Endothelial cell (in vitro differentiated cells): ENCODE results near the gene PHF21A. TPM values are rescaled to one million over a fixed set of nuclear protein-coding genes. Genes with fewer than 3 reads are reported as not detected.
A peak's percentile ranks its signal among the peaks of the same experiment; 100 is the strongest.

ENCODE experiments used
- DNase-seq: peaks from one replicate; pipeline ENCODE4 v3.0.0; 2021; ENCODE audit warnings: low spot score
- H3K27ac Mint-ChIP-seq: one replicate; pipeline ENCODE4 v1.8.0; 2021; ENCODE audit warnings: mixed read lengths, inconsistent platforms; ENCODE audit not compliant: unreplicated experiment
- H3K27me3 Mint-ChIP-seq: one replicate; pipeline ENCODE4 v1.8.0; 2021; ENCODE audit warnings: mild to moderate bottlenecking, moderate library complexity, mixed read lengths, inconsistent platforms; ENCODE audit not compliant: unreplicated experiment
- H3K36me3 Mint-ChIP-seq: one replicate; pipeline ENCODE4 v1.8.0; 2021; ENCODE audit warnings: mild to moderate bottlenecking, low read depth, mixed read lengths, inconsistent platforms; ENCODE audit not compliant: unreplicated experiment
- H3K4me1 Mint-ChIP-seq: one replicate; pipeline ENCODE4 v1.8.0; 2021; ENCODE audit warnings: mild to moderate bottlenecking, mixed read lengths, inconsistent platforms; ENCODE audit not compliant: unreplicated experiment
- H3K4me3 Mint-ChIP-seq: one replicate; pipeline ENCODE4 v1.8.0; 2021; ENCODE audit warnings: mild to moderate bottlenecking, mixed read lengths, inconsistent platforms; ENCODE audit not compliant: unreplicated experiment
- H3K9me3 Mint-ChIP-seq: one replicate; pipeline ENCODE4 v1.8.0; 2021; ENCODE audit warnings: mixed read lengths, inconsistent platforms; ENCODE audit not compliant: unreplicated experiment
- total RNA-seq: library from RNA; stranded (reverse); fragmentation: NEBNext Ultra II Directional; extraction: Animal tissue kit (Norgen Biotek cat#: 25700); gene quantifications from one replicate; pipeline ENCODE4 v1.2.1, GENCODE V29; 2021; ENCODE audit not compliant: unreplicated experiment
- TF ChIP-seq, protein P1 (sequence below): fragments of 200-600 bp; sonication (generic); IDR thresholded peaks from one replicate; pipeline ENCODE4 v1.5.0; 2021; ENCODE audit warnings: antibody characterized with exemption; ENCODE audit not compliant: unreplicated experiment

The PHF21A gene
- total RNA-seq, 1 donor from 2014 or later, result 52.8 TPM

DNA sequence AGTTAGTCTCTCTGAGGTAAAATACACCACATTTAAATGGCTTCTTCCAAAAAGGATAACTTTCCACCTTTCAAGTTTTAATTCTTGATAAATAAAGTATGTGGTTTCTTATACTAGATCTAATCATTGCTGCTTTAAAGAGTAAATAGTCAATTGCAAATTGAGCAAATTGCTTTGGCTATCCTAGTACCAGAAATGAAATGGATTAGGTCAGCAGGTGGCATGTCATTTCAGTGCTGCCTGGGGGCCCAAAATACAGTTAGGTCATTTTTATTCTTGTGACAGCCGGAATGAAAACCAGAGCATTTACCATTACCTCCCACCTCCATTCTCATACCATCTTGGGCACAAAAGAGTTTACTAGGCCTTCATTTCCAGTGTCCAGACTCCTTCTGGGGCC is 70.2 kb downstream of the PHF21A start:
- TF ChIP-seq, protein P1, sequence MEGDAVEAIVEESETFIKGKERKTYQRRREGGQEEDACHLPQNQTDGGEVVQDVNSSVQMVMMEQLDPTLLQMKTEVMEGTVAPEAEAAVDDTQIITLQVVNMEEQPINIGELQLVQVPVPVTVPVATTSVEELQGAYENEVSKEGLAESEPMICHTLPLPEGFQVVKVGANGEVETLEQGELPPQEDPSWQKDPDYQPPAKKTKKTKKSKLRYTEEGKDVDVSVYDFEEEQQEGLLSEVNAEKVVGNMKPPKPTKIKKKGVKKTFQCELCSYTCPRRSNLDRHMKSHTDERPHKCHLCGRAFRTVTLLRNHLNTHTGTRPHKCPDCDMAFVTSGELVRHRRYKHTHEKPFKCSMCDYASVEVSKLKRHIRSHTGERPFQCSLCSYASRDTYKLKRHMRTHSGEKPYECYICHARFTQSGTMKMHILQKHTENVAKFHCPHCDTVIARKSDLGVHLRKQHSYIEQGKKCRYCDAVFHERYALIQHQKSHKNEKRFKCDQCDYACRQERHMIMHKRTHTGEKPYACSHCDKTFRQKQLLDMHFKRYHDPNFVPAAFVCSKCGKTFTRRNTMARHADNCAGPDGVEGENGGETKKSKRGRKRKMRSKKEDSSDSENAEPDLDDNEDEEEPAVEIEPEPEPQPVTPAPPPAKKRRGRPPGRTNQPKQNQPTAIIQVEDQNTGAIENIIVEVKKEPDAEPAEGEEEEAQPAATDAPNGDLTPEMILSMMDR, result no peak
- Mint-ChIP-seq H3K27ac (no peak overlapping the region), H3K4me3 (no peak overlapping the region)

DNA sequence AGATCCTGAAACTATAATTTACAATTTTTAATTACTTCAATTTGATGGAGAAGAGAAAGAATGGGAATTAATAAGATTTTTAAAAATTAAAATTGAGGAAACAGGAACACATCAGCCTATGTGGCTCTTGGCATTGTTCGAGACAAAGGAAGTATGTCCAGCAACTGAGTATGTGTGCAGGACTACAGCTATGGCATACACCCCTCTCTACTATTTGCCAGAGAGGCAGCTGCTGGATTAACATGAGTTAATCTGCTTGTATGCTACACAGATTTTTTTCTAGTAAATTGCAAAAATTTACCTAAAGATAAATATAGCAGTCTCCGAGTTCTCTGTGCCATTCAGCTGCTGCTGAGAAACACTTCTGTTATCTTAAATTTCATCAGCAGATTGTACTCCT is 70.6 kb downstream of the PHF21A start:
- TF ChIP-seq, protein P1, result no peak
- Mint-ChIP-seq H3K4me3 (no peak overlapping the region), H3K27ac (no peak overlapping the region), H3K27me3 (no peaks in the 10 kb centered on the region), H3K4me1 (peaks cover 13% of the 10 kb centered on the region), H3K9me3 (no peaks in the 10 kb centered on the region), H3K36me3 (no peaks in the 10 kb centered on the region)
- no peak for DNase-seq

More for the DNA sequence above, 70.2 kb downstream of the PHF21A start:
- Mint-ChIP-seq H3K4me1 (peaks cover 13% of the 10 kb centered on the region), H3K9me3 (no peaks in the 10 kb centered on the region), H3K27me3 (no peaks in the 10 kb centered on the region), H3K36me3 (no peaks in the 10 kb centered on the region)
- no peak for DNase-seq

DNA sequence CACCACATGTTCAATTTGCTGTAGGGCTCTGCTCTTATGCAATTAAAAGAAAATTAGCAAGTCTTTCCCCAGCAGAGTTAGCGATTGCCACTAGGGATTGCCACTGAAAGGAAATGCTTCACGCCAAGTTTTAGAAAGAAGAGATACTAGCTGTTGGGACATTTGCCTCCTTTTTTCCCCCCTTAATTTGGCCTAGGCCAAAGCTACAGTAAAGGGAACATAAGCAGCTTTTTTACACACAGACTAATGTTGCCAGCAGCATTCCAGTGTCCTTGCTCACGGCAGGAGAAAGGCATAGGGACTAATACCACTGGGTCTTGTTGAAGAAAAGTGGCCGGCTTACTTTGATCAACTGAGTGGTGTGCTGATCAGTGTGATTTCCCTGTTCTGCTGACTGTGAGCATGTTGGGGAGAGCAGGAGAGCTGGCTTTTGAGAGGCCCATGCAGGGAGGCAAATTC is 71.2 kb downstream of the PHF21A start:
- H3K4me3 Mint-ChIP-seq, result no peak overlapping the region
- no peak overlapping the region for H3K27ac Mint-ChIP-seq
- TF ChIP-seq, protein P1, result no peak

DNA sequence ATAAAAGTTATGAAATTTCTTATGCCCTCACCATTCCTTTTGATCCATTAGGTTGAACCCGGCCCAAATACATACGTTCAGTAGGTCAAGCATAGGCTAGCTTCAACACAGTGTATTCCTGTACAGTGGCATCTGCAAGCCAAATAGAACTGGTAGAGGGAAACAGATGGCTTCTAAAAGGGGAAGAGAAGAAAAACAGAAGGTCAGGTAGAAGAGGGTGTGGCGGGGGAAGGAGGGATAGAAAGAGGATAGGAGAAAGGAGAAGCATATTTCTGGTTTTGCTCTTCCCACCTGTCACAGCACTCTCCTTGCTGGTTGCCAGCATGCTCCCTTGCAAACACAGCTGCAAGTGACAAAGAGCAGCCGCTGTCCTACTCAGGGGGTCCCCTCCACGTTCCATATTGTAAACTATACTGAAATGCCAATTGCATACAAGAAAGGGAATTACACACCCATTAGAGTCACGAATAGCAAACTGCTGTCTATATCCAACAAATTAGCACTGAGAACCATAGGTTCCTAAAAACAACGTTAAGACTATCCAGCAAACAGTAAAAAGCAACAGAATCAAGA is 71.8 kb downstream of the PHF21A start:
- TF ChIP-seq, protein P1, result no peak
- no peak for DNase-seq
- Mint-ChIP-seq H3K36me3 (no peaks in the 10 kb centered on the region), H3K4me1 (peaks cover 13% of the 10 kb centered on the region), H3K4me3 (no peak overlapping the region), H3K27me3 (no peaks in the 10 kb centered on the region), H3K27ac (no peak overlapping the region), H3K9me3 (no peaks in the 10 kb centered on the region)

More for the DNA sequence above, 71.2 kb downstream of the PHF21A start:
- Mint-ChIP-seq H3K9me3 (no peaks in the 10 kb centered on the region), H3K27me3 (no peaks in the 10 kb centered on the region), H3K36me3 (no peaks in the 10 kb centered on the region), H3K4me1 (peaks cover 13% of the 10 kb centered on the region)
- DNase-seq, result peak; percentile 4

DNA sequence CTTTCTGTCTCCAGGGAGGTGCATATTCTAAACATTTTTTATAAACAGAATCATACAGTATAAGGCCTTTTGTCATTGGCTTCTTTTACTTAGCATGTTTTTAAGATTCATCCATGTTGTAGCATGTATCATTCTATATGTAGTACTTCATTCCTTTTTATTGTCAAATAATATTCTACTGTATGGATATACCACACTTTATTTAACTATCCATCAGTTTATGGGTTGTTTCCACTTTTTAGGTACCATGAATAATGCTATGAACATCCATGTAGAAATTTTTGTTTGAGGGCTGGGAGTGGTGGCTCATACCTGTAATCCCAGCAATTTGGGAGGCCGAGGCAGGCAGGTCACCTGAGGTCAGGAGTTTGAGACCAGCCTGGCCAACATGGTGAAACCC is 73.1 kb downstream of the PHF21A start:
- peaks cover 13% of the 10 kb centered on the region for H3K4me1 Mint-ChIP-seq
- H3K27ac Mint-ChIP-seq, result no peak overlapping the region
- TF ChIP-seq, protein P1, result no peak
- H3K4me3 Mint-ChIP-seq, result no peak overlapping the region
- H3K27me3 Mint-ChIP-seq, result no peaks in the 10 kb centered on the region
- no peak for DNase-seq
- H3K9me3 Mint-ChIP-seq, result no peaks in the 10 kb centered on the region
- no peaks in the 10 kb centered on the region for H3K36me3 Mint-ChIP-seq
